Panc1 (cell line): ENCODE data around the gene BRWD1.

Source experiments
- SIN3A ChIP-seq: IDR thresholded peaks from 2 replicates; pipeline ENCODE4 v1.6.1; 2012; ENCODE audit warnings: low read depth, mild to moderate bottlenecking, low read length, moderate library complexity, borderline replicate concordance; ENCODE audit not compliant: insufficient read depth
- TF ChIP-seq, protein P1 (sequence below): fragments of 450-650 bp; IDR thresholded peaks from 2 replicates; pipeline ENCODE4 v1.5.1; 2017; ENCODE audit warnings: mild to moderate bottlenecking

DNA sequence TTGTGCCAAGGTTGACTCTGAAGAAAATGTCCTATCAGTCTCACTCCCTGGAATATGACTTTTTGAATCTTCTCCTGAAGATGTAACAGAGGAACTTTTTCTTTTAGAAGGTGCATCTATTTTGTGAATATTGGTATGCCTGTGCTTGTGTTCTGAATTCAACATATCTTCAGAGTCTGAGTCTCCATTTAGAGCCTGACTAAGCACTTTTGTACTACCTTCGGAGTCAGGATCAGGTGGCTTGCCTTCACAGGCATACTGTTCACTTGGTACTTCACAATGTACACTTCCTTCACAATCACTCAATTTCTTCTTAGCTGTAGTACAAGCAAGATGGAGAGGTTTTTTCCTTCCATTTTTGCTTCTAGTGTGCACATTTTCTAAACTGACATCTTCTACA is 116.6 kb downstream of the BRWD1 start:
- TF ChIP-seq, protein P1, sequence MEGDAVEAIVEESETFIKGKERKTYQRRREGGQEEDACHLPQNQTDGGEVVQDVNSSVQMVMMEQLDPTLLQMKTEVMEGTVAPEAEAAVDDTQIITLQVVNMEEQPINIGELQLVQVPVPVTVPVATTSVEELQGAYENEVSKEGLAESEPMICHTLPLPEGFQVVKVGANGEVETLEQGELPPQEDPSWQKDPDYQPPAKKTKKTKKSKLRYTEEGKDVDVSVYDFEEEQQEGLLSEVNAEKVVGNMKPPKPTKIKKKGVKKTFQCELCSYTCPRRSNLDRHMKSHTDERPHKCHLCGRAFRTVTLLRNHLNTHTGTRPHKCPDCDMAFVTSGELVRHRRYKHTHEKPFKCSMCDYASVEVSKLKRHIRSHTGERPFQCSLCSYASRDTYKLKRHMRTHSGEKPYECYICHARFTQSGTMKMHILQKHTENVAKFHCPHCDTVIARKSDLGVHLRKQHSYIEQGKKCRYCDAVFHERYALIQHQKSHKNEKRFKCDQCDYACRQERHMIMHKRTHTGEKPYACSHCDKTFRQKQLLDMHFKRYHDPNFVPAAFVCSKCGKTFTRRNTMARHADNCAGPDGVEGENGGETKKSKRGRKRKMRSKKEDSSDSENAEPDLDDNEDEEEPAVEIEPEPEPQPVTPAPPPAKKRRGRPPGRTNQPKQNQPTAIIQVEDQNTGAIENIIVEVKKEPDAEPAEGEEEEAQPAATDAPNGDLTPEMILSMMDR = no peak
- no peak for TF ChIP-seq SIN3A
